IMR-90 (cell line): ENCODE data around the gene SGTB. TPM values are rescaled to one million over a fixed set of nuclear protein-coding genes. Genes with fewer than 3 reads are reported as not detected.

Experiments
- ATAC-seq: fragments of 200-7000 bp; cut with Tn5 transposase; 2 replicates; pipeline ENCODE4 v1.9.1; 2020; ENCODE audit warnings: low read depth, mild to moderate bottlenecking, moderate library complexity
- BruUV-seq: library from RNA; stranded (reverse); fragments of 400-500 nt; replicated peaks from 2 replicates; lab custom pipeline; 2021; lab: Mats Ljungman, UMichigan
- CTCF ChIA-PET: fragments of 300-600 bp; formaldehyde crosslinking; extraction: SDS; loops from one replicate; lab custom pipeline; 2021; ENCODE audit warnings: antibody characterized with exemption; lab: Yijun Ruan, JAX
- POLR2A ChIA-PET: fragments of 300-600 bp; sonication (Branson Sonifier 250); formaldehyde crosslinking; loops from one replicate; lab custom pipeline; 2022; ENCODE audit warnings: antibody characterized with exemption; ENCODE audit not compliant: unreplicated experiment; lab: Charles Lee
- DNase-seq: peaks from one replicate; pipeline ENCODE4 v3.0.0; 2013
- H2AFZ ChIP-seq: replicated peaks from 2 replicates; pipeline ENCODE3; 2013; ENCODE audit warnings: low read length, mild to moderate bottlenecking; ENCODE audit not compliant: poor library complexity
- H2AK5ac ChIP-seq: 2 replicates; pipeline ENCODE4 v1.6.1; 2013; ENCODE audit warnings: low read depth, low read length, inconsistent platforms
- H2AK9ac ChIP-seq: replicated peaks from 2 replicates; pipeline ENCODE3; 2013; ENCODE audit warnings: mild to moderate bottlenecking, low read depth, low read length, moderate library complexity; ENCODE audit not compliant: poor library complexity
- H2BK120ac ChIP-seq: 2 replicates; pipeline ENCODE4 v1.6.1; 2013; ENCODE audit warnings: low read depth, low read length, inconsistent platforms
- H2BK15ac ChIP-seq: 3 replicates; pipeline ENCODE4 v1.6.1; 2013; ENCODE audit warnings: low read depth, low read length, inconsistent platforms
- H2BK20ac ChIP-seq: 2 replicates; pipeline ENCODE4 v1.6.1; 2013; ENCODE audit warnings: low read depth, mild to moderate bottlenecking, inconsistent platforms, low read length, moderate library complexity
- H2BK5ac ChIP-seq: 2 replicates; pipeline ENCODE4 v1.6.1; 2013; ENCODE audit warnings: mild to moderate bottlenecking, low read depth, low read length, inconsistent platforms; ENCODE audit not compliant: poor library complexity, severe bottlenecking
- H3K14ac ChIP-seq: replicated peaks from 2 replicates; pipeline ENCODE4 v1.6.1; 2013; ENCODE audit warnings: low read depth, low read length, inconsistent platforms
- H3K18ac ChIP-seq: 2 replicates; pipeline ENCODE4 v1.6.1; 2013; ENCODE audit warnings: low read depth, low read length, control low read depth
- H3K23ac ChIP-seq: 2 replicates; pipeline ENCODE4 v1.6.1; 2013; ENCODE audit warnings: low read depth, low read length, inconsistent platforms
- H3K27ac ChIP-seq: 2 replicates; pipeline ENCODE4 v1.5.1; 2013; ENCODE audit warnings: mild to moderate bottlenecking, control low read depth, low read length; ENCODE audit not compliant: insufficient read depth
- H3K27me3 ChIP-seq: 2 replicates; pipeline ENCODE4 v1.6.1; 2013; ENCODE audit warnings: low read length; ENCODE audit not compliant: control insufficient read depth, insufficient read depth
- H3K36me3 ChIP-seq: 2 replicates; pipeline ENCODE4 v1.6.1; 2013; ENCODE audit warnings: low read length, mixed read lengths; ENCODE audit not compliant: control insufficient read depth, insufficient read depth
- H3K4ac ChIP-seq: 2 replicates; pipeline ENCODE4 v1.6.1; 2013; ENCODE audit warnings: low read depth, low read length, inconsistent platforms
- H3K4me1 ChIP-seq: 2 replicates; pipeline ENCODE4 v1.6.1; 2013; ENCODE audit warnings: low read length, mixed read lengths; ENCODE audit not compliant: control insufficient read depth, insufficient read depth
- H3K4me2 ChIP-seq: 2 replicates; pipeline ENCODE4 v1.6.1; 2013; ENCODE audit warnings: low read depth, mild to moderate bottlenecking, control low read depth, low read length, moderate library complexity
- H3K4me3 ChIP-seq: 2 replicates; pipeline ENCODE4 v1.5.1; 2013; ENCODE audit warnings: low read depth, mild to moderate bottlenecking, control low read depth, low read length, moderate library complexity; ENCODE audit not compliant: insufficient read depth
- H3K56ac ChIP-seq: 2 replicates; pipeline ENCODE4 v1.6.1; 2013; ENCODE audit warnings: low read length, inconsistent platforms; ENCODE audit not compliant: insufficient read depth; ENCODE audit errors: extremely low read depth
- H3K79me1 ChIP-seq, 2 experiments: 2 replicates each; pipeline ENCODE4 v1.6.1; 2013; ENCODE audit warnings: low read length in 2 of 2, inconsistent platforms in 1 of 2, low read depth in 1 of 2
- H3K9ac ChIP-seq: 2 replicates; pipeline ENCODE4 v1.6.1; 2013; ENCODE audit warnings: low read depth, low read length, control low read depth
- H3K9me1 ChIP-seq: 2 replicates; pipeline ENCODE4 v1.6.1; 2013; ENCODE audit warnings: low read length, inconsistent platforms; ENCODE audit not compliant: insufficient read depth
- H3K9me3 ChIP-seq: 2 replicates; pipeline ENCODE4 v1.6.1; 2013; ENCODE audit warnings: low read length; ENCODE audit not compliant: control insufficient read depth, insufficient read depth
- H4K20me1 ChIP-seq: 2 replicates; pipeline ENCODE4 v1.6.1; 2013; ENCODE audit warnings: low read length, inconsistent platforms; ENCODE audit not compliant: insufficient read depth
- H4K5ac ChIP-seq: 2 replicates; pipeline ENCODE4 v1.6.1; 2013; ENCODE audit warnings: mild to moderate bottlenecking, low read depth, low read length, control low read depth
- H4K8ac ChIP-seq, 2 experiments: 2 replicates each; pipeline ENCODE4 v1.6.1; 2013; ENCODE audit warnings: low read depth in 2 of 2, low read length in 2 of 2, control low read depth in 1 of 2, inconsistent platforms in 1 of 2
- H4K91ac ChIP-seq: 2 replicates; pipeline ENCODE4 v1.6.1; 2013; ENCODE audit warnings: low read depth, low read length, inconsistent platforms; ENCODE audit not compliant: insufficient read depth
- BHLHE40 ChIP-seq: fragments of 150-350 bp; IDR thresholded peaks from 2 replicates; pipeline ENCODE4 v1.6.1; 2016; ENCODE audit warnings: mild to moderate bottlenecking, low read depth, low read length
- CEBPB ChIP-seq: IDR thresholded peaks from 2 replicates; pipeline ENCODE4 v1.6.1; 2012; ENCODE audit warnings: low read depth, low read length, improper control_type of control experiment
- CHD1 ChIP-seq: IDR thresholded peaks from 2 replicates; pipeline ENCODE4 v1.6.1; 2012; ENCODE audit warnings: low read depth, low read length, improper control_type of control experiment
- ELK1 ChIP-seq: fragments of 150-350 bp; IDR thresholded peaks from 2 replicates; pipeline ENCODE4 v1.6.1; 2016; ENCODE audit warnings: low read depth, mild to moderate bottlenecking, low read length, moderate library complexity, borderline replicate concordance
- FOS ChIP-seq: fragments of 150-350 bp; IDR thresholded peaks from 2 replicates; pipeline ENCODE4 v1.6.1; 2016; ENCODE audit warnings: low read depth, low read length
- MAFK ChIP-seq: IDR thresholded peaks from 2 replicates; pipeline ENCODE4 v1.6.1; 2012; ENCODE audit warnings: low read depth, low read length, improper control_type of control experiment
- MAZ ChIP-seq: IDR thresholded peaks from 2 replicates; pipeline ENCODE4 v1.6.1; 2012; ENCODE audit warnings: low read depth, mild to moderate bottlenecking, low read length, improper control_type of control experiment, moderate library complexity, borderline replicate concordance
- MXI1 ChIP-seq: IDR thresholded peaks from 2 replicates; pipeline ENCODE4 v1.6.1; 2012; ENCODE audit warnings: low read depth, mild to moderate bottlenecking, low read length, moderate library complexity, borderline replicate concordance
- NFE2L2 ChIP-seq: fragments of 150-350 bp; IDR thresholded peaks from 2 replicates; pipeline ENCODE4 v1.6.1; 2016; ENCODE audit warnings: low read depth, mild to moderate bottlenecking, low read length
- POLR2A ChIP-seq: IDR thresholded peaks from 2 replicates; pipeline ENCODE4 v1.6.1; 2012; ENCODE audit warnings: mild to moderate bottlenecking, low read depth, low read length
- RAD21 ChIP-seq: IDR thresholded peaks from 2 replicates; pipeline ENCODE4 v1.6.1; 2012; ENCODE audit warnings: low read length, improper control_type of control experiment
- RCOR1 ChIP-seq: IDR thresholded peaks from 2 replicates; pipeline ENCODE4 v1.6.1; 2012; ENCODE audit warnings: mild to moderate bottlenecking, low read length, improper control_type of control experiment; ENCODE audit not compliant: insufficient replicate concordance
- RFX5 ChIP-seq: IDR thresholded peaks from 2 replicates; pipeline ENCODE4 v1.8.0; 2012; ENCODE audit warnings: low read depth, mild to moderate bottlenecking, low read length, moderate library complexity
- SMC3 ChIP-seq: fragments of 150-350 bp; IDR thresholded peaks from 2 replicates; pipeline ENCODE4 v1.6.1; 2016; ENCODE audit warnings: low read depth, mild to moderate bottlenecking, antibody characterized with exemption, low read length, moderate library complexity
- WGBS, 2 experiments: methylation state at CpG; one replicate each; pipeline versions ENCODE4 v1.1.5 to v1.1.7; 2013; ENCODE audit warnings: missing lambda C conversion rate in 2 of 2; ENCODE audit not compliant: insufficient read length in 1 of 2; ENCODE audit errors: extremely low coverage in 2 of 2; 5-methylcytosine and 5-hydroxymethylcytosine counted together
- dilution Hi-C: fragments of 300-500 bp; cut with HindIII; formaldehyde crosslinking; loops from one replicate; pipeline ENCODE4 v1.14.3; 2018; ENCODE audit warnings: low sequenced_read_pairs; ENCODE audit not compliant: unreplicated experiment
- in situ Hi-C: fragments of 300-500 bp; cut with MboI; formaldehyde crosslinking; loops from 3 replicates; pipeline ENCODE4 v1.14.3; 2019; ENCODE audit warnings: low sequenced_read_pairs, inconsistent platforms, mixed read lengths
- intact Hi-C: fragments of 100-400 bp; cut with micrococcal nuclease; formaldehyde crosslinking; loops from 2 replicates; pipeline ENCODE4 v1.10.0; 2022
- polyA plus RNA-seq, 3 experiments: library from polyadenylated mRNA; depleted of rRNA; stranded (reverse); fragments of >200 nt; gene quantifications; 2 replicates each; pipeline ENCODE4 v1.2.3, GENCODE V29; 2012; ENCODE audit warnings: low replicate concordance in 1 of 3
- total RNA-seq: library from RNA; depleted of rRNA; stranded (reverse); fragments of >200 nt; gene quantifications from 2 replicates; pipeline ENCODE4 v1.2.3, GENCODE V29; 2012
- TF ChIP-seq, protein P1 (sequence below): fragments of 150-350 bp; IDR thresholded peaks from 2 replicates; pipeline ENCODE4 v1.6.1; 2017; ENCODE audit warnings: mild to moderate bottlenecking, antibody characterized with exemption, low read length, low read depth
- TF ChIP-seq, protein P2 (sequence below): conservative IDR thresholded peaks from 2 replicates; pipeline ENCODE4 v1.5.1; 2012; ENCODE audit warnings: mild to moderate bottlenecking, low read depth, low read length, improper control_type of control experiment

Gene SGTB
- total and polyA plus RNA-seq, 2 of the 4 experiments (the other 2 are of a cell fraction): 7.5 to 15.1 TPM

DNA sequence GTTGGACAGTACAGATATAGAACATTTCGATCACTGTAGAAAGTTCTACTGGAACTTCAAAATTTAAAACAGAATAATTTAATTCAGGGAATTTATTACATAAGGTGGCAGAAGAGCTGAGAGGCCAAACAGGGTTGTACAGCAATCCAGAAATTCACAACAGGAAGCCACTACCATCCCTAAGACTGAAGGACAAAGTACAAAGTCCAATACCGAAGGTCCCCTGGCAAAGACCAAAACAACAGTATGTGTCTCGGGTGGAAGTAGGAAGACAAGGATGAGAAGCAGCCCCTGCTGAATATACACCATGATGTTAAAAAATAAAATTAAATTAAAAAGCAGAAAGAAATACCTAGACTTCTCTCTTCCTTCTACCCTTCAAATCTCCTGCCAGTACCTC, 19.9 kb downstream of the SGTB start:
- no peak for DNase-seq
- no peak overlapping the region for H3K9ac ChIP-seq
- H3K4ac ChIP-seq: no peak overlapping the region
- no CpG with 5 or more reads among the region's 3 CpGs for WGBS, 2 experiments
- ChIA-PET POLR2A (interaction anchor here (0.7 kb wide), 1 partner anchor 39 kb away, joined by 8 read pairs; no protein-coding TSS in a partner anchor), CTCF (no interaction called here)
- peaks cover 0 to 6% of the 10 kb centered on the region in 2 experiments; a peak in 2 of 4 replicates for H3K79me1 ChIP-seq
- no peak for ATAC-seq
- dilution Hi-C loops (no loop called here), in situ Hi-C loops (no loop called here), intact Hi-C loops (no loop called here)
- H3K23ac ChIP-seq: no peak overlapping the region
- H3K56ac ChIP-seq: no peak overlapping the region
- no peaks in the 10 kb centered on the region for H3K4me1 ChIP-seq
- no peak overlapping the region for H3K27ac ChIP-seq
- no peak overlapping the region for H4K5ac ChIP-seq
- no peak overlapping the region for H3K4me3 ChIP-seq
- H3K36me3 ChIP-seq: peaks cover 16% of the 10 kb centered on the region; the same call in 1 of the 2 replicates
- no peaks in the 10 kb centered on the region for H3K9me3 ChIP-seq
- H2BK5ac ChIP-seq: no peak overlapping the region
- no peak overlapping the region for H2AFZ ChIP-seq
- no peaks in the 10 kb centered on the region for H3K9me1 ChIP-seq
- H3K14ac ChIP-seq: no peak overlapping the region
- H3K18ac ChIP-seq: no peak overlapping the region
- no peak overlapping the region for H2BK15ac ChIP-seq
- no peak overlapping the region for H4K91ac ChIP-seq
- no peak overlapping the region for H2BK20ac ChIP-seq
- TF ChIP-seq MXI1: no peak
- TF ChIP-seq NFE2L2: no peak
- no peak for TF ChIP-seq MAFK
- no peak for TF ChIP-seq RAD21
- no peak for TF ChIP-seq CHD1
- TF ChIP-seq FOS: no peak
- TF ChIP-seq, protein P1, sequence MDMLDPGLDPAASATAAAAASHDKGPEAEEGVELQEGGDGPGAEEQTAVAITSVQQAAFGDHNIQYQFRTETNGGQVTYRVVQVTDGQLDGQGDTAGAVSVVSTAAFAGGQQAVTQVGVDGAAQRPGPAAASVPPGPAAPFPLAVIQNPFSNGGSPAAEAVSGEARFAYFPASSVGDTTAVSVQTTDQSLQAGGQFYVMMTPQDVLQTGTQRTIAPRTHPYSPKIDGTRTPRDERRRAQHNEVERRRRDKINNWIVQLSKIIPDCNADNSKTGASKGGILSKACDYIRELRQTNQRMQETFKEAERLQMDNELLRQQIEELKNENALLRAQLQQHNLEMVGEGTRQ: no peak
- TF ChIP-seq CEBPB: no peak
- no peak for TF ChIP-seq ELK1
- no peak for TF ChIP-seq RFX5
- TF ChIP-seq, protein P2, sequence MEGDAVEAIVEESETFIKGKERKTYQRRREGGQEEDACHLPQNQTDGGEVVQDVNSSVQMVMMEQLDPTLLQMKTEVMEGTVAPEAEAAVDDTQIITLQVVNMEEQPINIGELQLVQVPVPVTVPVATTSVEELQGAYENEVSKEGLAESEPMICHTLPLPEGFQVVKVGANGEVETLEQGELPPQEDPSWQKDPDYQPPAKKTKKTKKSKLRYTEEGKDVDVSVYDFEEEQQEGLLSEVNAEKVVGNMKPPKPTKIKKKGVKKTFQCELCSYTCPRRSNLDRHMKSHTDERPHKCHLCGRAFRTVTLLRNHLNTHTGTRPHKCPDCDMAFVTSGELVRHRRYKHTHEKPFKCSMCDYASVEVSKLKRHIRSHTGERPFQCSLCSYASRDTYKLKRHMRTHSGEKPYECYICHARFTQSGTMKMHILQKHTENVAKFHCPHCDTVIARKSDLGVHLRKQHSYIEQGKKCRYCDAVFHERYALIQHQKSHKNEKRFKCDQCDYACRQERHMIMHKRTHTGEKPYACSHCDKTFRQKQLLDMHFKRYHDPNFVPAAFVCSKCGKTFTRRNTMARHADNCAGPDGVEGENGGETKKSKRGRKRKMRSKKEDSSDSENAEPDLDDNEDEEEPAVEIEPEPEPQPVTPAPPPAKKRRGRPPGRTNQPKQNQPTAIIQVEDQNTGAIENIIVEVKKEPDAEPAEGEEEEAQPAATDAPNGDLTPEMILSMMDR: no peak
- TF ChIP-seq POLR2A: no peak
- no peak for TF ChIP-seq BHLHE40
- no peak for TF ChIP-seq MAZ
- TF ChIP-seq SMC3: no peak
- no peak for TF ChIP-seq RCOR1
- no peak overlapping the region for H2AK5ac ChIP-seq
- no peak overlapping the region for H3K4me2 ChIP-seq
- H3K27me3 ChIP-seq: no peaks in the 10 kb centered on the region
- H2AK9ac ChIP-seq: peak overlapping the region; percentile 3
- H4K8ac ChIP-seq: no peak overlapping the region
- no peak overlapping the region for H2BK120ac ChIP-seq
- no peaks in the 10 kb centered on the region for H4K20me1 ChIP-seq
- BruUV-seq: no TSS peak
